HCT116 (cell line): ENCODE measurements around the gene POLE3. TPM values are rescaled to one million over a fixed set of nuclear protein-coding genes. Genes with fewer than 3 reads are reported as not detected.

ENCODE experiments used
- ATAC-seq: fragments of 200-7000 bp; cut with Tn5 transposase; 2 replicates; pipeline ENCODE4 v1.9.1; 2020; ENCODE audit warnings: mild to moderate bottlenecking, moderate library complexity
- BruUV-seq: library from RNA; stranded (reverse); fragments of 400-500 nt; replicated peaks from 2 replicates; lab custom pipeline; 2021; lab: Mats Ljungman, UMichigan
- CTCF ChIA-PET: fragments of 300-600 bp; sonication (Branson Sonifier 250); formaldehyde crosslinking; loops from one replicate; lab custom pipeline; 2021; ENCODE audit warnings: antibody characterized with exemption; lab: Charles Lee
- POLR2A ChIA-PET: fragments of 300-600, 350-600 bp; sonication (Branson Sonifier 250); formaldehyde crosslinking; loops from one replicate; lab custom pipeline; 2021; ENCODE audit warnings: antibody characterized with exemption; lab: Charles Lee
- RAD21 ChIA-PET, 2 experiments: fragments of 300-600 bp; sonication (Branson Sonifier 250); formaldehyde crosslinking; loops; one replicate each; lab custom pipeline; 2023; ENCODE audit warnings: low total read pairs in 2 of 2; ENCODE audit not compliant: uncharacterized antibody in 2 of 2, unreplicated experiment in 2 of 2, low non-redundant PET in 1 of 2; lab: Charles Lee
- DNase-seq: peaks from one replicate; pipeline ENCODE4 v3.0.0-alpha.2; 2010; ENCODE audit warnings: low read depth, low spot score
- H2AFZ ChIP-seq: fragments of 200-600 bp; shearing (Covaris generic), sonication (generic); 2 replicates; pipeline ENCODE4 v1.6.1; 2017; ENCODE audit warnings: low read depth, mixed run types, mixed read lengths, antibody characterized with exemption, low read length; ENCODE audit not compliant: poor library complexity, severe bottlenecking
- H3K27ac ChIP-seq: 2 replicates; pipeline ENCODE4 v1.5.1; 2012; ENCODE audit warnings: low read depth, low read length
- H3K27me3 ChIP-seq: fragments of 200-600 bp; sonication (generic); 2 replicates; pipeline ENCODE4 v1.6.1; 2016; ENCODE audit warnings: mixed run types, low read length, mixed read lengths; ENCODE audit not compliant: insufficient read depth
- H3K36me3 ChIP-seq, 2 experiments: fragments of 200-500 bp in 1 of 2; fragments of 200-600 bp in 1 of 2; sonication (Bioruptor generic) in 1 of 2; sonication (generic) in 1 of 2; 2 replicates each; pipeline versions ENCODE4 v1.5.1 to v1.6.1; 2014 to 2016; ENCODE audit warnings: low read length in 2 of 2, inconsistent platforms in 1 of 2, mixed read lengths in 1 of 2, mixed run types in 1 of 2; ENCODE audit not compliant: insufficient read depth in 2 of 2, control insufficient read depth in 1 of 2
- H3K4me1 ChIP-seq, 2 experiments: fragments of 200-600 bp in 1 of 2; sonication (generic) in 1 of 2; 2 replicates each; pipeline versions ENCODE4 v1.5.1 to v1.6.1; 2012 to 2017; ENCODE audit warnings: low read length in 2 of 2, inconsistent platforms in 1 of 2, mild to moderate bottlenecking in 1 of 2, mixed read lengths in 1 of 2, mixed run types in 1 of 2, moderate library complexity in 1 of 2; ENCODE audit not compliant: insufficient read depth in 2 of 2, control insufficient read depth in 1 of 2
- H3K4me2 ChIP-seq: fragments of 200-600 bp; sonication (generic); 2 replicates; pipeline ENCODE4 v1.6.1; 2017; ENCODE audit warnings: mixed run types, low read length, mixed read lengths
- H3K4me3 ChIP-seq, 2 experiments: fragments of 200-600 bp in 1 of 2; sonication (generic) in 1 of 2; replicated peaks in 1 of 2; 2 replicates each; pipeline ENCODE4 v1.5.1; 2011 to 2016; ENCODE audit warnings: low read length in 2 of 2, control low read depth in 1 of 2, low read depth in 1 of 2, mild to moderate bottlenecking in 1 of 2, mixed read lengths in 1 of 2, mixed run types in 1 of 2
- H3K79me2 ChIP-seq: fragments of 200-600 bp; sonication (generic); 2 replicates; pipeline ENCODE4 v1.6.1; 2017; ENCODE audit warnings: mild to moderate bottlenecking, mixed run types, low read length, moderate library complexity, mixed read lengths; ENCODE audit not compliant: insufficient read depth
- H3K9ac ChIP-seq: fragments of 200-600 bp; sonication (generic); 2 replicates; pipeline ENCODE4 v1.6.1; 2016; ENCODE audit warnings: low read length, mixed read lengths
- H3K9me2 ChIP-seq: fragments of 200-600 bp; sonication (generic), shearing (Covaris generic); 2 replicates; pipeline ENCODE4 v1.6.1; 2017; ENCODE audit warnings: mixed run types, mild to moderate bottlenecking, moderate library complexity; ENCODE audit not compliant: insufficient read depth
- H3K9me3 ChIP-seq, 2 experiments: fragments of 200-500 bp in 1 of 2; fragments of 200-600 bp in 1 of 2; sonication (Bioruptor generic) in 1 of 2; sonication (generic) in 1 of 2; 2 replicates each; pipeline ENCODE4 v1.6.1; 2014 to 2017; ENCODE audit warnings: low read length in 2 of 2, mixed read lengths in 2 of 2, inconsistent platforms in 1 of 2, low read depth in 1 of 2, mild to moderate bottlenecking in 1 of 2, mixed run types in 1 of 2, moderate library complexity in 1 of 2; ENCODE audit not compliant: control insufficient read depth in 1 of 2, insufficient read depth in 1 of 2
- H4K20me1 ChIP-seq: fragments of 200-600 bp; sonication (generic), shearing (Covaris generic); 2 replicates; pipeline ENCODE4 v1.6.1; 2017; ENCODE audit warnings: mixed run types, mild to moderate bottlenecking, moderate library complexity; ENCODE audit not compliant: insufficient read depth
- CEBPB ChIP-seq: IDR thresholded peaks from 2 replicates; pipeline ENCODE4 v1.6.1; 2012; ENCODE audit warnings: low read depth
- ELF1 ChIP-seq: IDR thresholded peaks from 2 replicates; pipeline ENCODE4 v1.6.1; 2012; ENCODE audit warnings: low read depth, borderline replicate concordance
- FOSL1 ChIP-seq: IDR thresholded peaks from 2 replicates; pipeline ENCODE4 v1.6.1; 2012; ENCODE audit warnings: low read depth
- JUND ChIP-seq: IDR thresholded peaks from 2 replicates; pipeline ENCODE4 v1.6.1; 2012
- POLR2A ChIP-seq: IDR thresholded peaks from 2 replicates; pipeline ENCODE4 v1.7.0; 2011; ENCODE audit warnings: borderline replicate concordance; ENCODE audit not compliant: insufficient read depth, insufficient read length; ENCODE audit errors: extremely low read depth
- RAD21 ChIP-seq: IDR thresholded peaks from 2 replicates; pipeline ENCODE4 v1.6.1; 2012; ENCODE audit warnings: low read depth, mild to moderate bottlenecking
- SIN3A ChIP-seq: IDR thresholded peaks from 2 replicates; pipeline ENCODE4 v1.6.1; 2012; ENCODE audit warnings: low read depth
- TCF7L2 ChIP-seq: IDR thresholded peaks from 2 replicates; pipeline ENCODE4 v1.7.0; 2011; ENCODE audit warnings: borderline replicate concordance, inconsistent platforms; ENCODE audit not compliant: insufficient read depth, insufficient read length; ENCODE audit errors: extremely low read depth
- ZFX ChIP-seq: fragments of 450-650 bp; IDR thresholded peaks from 2 replicates; pipeline ENCODE4 v1.6.1; 2017
- ZNF274 ChIP-seq: fragments of 200-500 bp; sonication (Bioruptor generic); IDR thresholded peaks from 2 replicates; pipeline ENCODE4 v1.6.1; 2014; ENCODE audit warnings: mild to moderate bottlenecking, low read depth, low read length, inconsistent platforms
- intact Hi-C: fragments of 100-400 bp; cut with micrococcal nuclease; formaldehyde crosslinking; loops from 2 replicates; pipeline ENCODE4 v1.10.0; 2022
- total RNA-seq: library from RNA; stranded (reverse); gene quantifications from one replicate; pipeline ENCODE4 v1.2.1, GENCODE V29; 2021; ENCODE audit not compliant: unreplicated experiment
- TF ChIP-seq, protein P1 (sequence below), 3 experiments: fragments of 200-600 bp in 1 of 3; sonication (generic) in 1 of 3; IDR thresholded peaks in 2 of 3; conservative IDR thresholded peaks in 1 of 3; 2 replicates each; pipeline ENCODE4 v1.5.1; 2012 to 2017; ENCODE audit warnings: low read depth in 2 of 3, low read length in 2 of 3, antibody characterized with exemption in 1 of 3, borderline replicate concordance in 1 of 3, control low read depth in 1 of 3, mild to moderate bottlenecking in 1 of 3, mixed read lengths in 1 of 3, mixed run types in 1 of 3, moderate library complexity in 1 of 3; ENCODE audit not compliant: insufficient read depth in 1 of 3
- TF ChIP-seq, protein P2 (sequence below): IDR thresholded peaks from 2 replicates; pipeline ENCODE4 v1.6.1; 2012; ENCODE audit warnings: low read depth
- TF ChIP-seq, protein P3 (sequence below): IDR thresholded peaks from 2 replicates; pipeline ENCODE4 v1.6.1; 2011; ENCODE audit warnings: mild to moderate bottlenecking, low read length, moderate library complexity; ENCODE audit not compliant: insufficient replicate concordance; ENCODE audit errors: extremely low read depth

POLE3 gene
- total RNA-seq, 1 experiment from 2014 or later: 65.1 TPM

DNA sequence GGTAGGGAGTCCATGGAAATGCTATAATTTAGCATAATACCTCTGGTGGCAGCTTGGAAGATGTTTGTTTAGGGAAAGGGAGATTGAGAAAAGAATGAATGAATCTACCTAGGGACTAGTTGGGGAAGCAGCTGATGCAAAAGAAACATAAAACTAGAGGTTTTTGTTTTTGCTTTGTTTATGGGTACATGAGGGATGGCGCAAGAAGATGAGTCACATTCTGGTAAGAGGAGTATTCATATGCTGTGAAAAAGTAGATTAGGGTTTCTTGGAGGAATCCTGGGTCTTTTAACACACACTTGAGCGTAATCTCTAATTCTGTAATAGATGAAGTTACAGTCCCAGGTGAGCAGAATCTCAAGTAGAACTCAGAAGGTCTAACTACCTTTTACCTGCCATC is 17.2 kb upstream of the POLE3 start:
- RAD21 ChIA-PET: no interaction called here
- Histone ChIP-seq H3K36me3 (no peaks in the 10 kb centered on the region), H3K27me3 (no peaks in the 10 kb centered on the region; the same call in 1 of the 2 replicates), H2AFZ (no peak overlapping the region), H3K9me3 (no peaks in the 10 kb centered on the region)
- intact Hi-C loops: no loop called here
- TF ChIP-seq FOSL1 (no peak), CEBPB (peak; percentile 33; the same call in 1 of the 2 replicates), TCF7L2 (no peak), ELF1 (no peak), ZNF274 (no peak)
- TF ChIP-seq, protein P1, sequence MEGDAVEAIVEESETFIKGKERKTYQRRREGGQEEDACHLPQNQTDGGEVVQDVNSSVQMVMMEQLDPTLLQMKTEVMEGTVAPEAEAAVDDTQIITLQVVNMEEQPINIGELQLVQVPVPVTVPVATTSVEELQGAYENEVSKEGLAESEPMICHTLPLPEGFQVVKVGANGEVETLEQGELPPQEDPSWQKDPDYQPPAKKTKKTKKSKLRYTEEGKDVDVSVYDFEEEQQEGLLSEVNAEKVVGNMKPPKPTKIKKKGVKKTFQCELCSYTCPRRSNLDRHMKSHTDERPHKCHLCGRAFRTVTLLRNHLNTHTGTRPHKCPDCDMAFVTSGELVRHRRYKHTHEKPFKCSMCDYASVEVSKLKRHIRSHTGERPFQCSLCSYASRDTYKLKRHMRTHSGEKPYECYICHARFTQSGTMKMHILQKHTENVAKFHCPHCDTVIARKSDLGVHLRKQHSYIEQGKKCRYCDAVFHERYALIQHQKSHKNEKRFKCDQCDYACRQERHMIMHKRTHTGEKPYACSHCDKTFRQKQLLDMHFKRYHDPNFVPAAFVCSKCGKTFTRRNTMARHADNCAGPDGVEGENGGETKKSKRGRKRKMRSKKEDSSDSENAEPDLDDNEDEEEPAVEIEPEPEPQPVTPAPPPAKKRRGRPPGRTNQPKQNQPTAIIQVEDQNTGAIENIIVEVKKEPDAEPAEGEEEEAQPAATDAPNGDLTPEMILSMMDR (IDR thresholded peaks at IDR 0.05 in 2 of 3, conservative IDR thresholded peaks at IDR 0.05 in 1 of 3; ENCODE audit: borderline replicate concordance in 1 of 3, insufficient read depth in 1 of 3, low read depth in 2 of 3, low read length in 2 of 3): no peak
- TF ChIP-seq, all 23 proteins: peak for 1
- Histone ChIP-seq H3K9me2 (no peaks in the 10 kb centered on the region), H3K4me2 (no peak overlapping the region), H3K27ac (no peak overlapping the region), H3K9ac (no peak overlapping the region), H4K20me1 (no peaks in the 10 kb centered on the region), H3K4me3 (no peak overlapping the region), H3K4me1 (no peaks in the 10 kb centered on the region), H3K79me2 (no peaks in the 10 kb centered on the region)
- ATAC-seq: no peak
- no TSS peak for BruUV-seq
- DNase-seq: no peak
- CTCF ChIA-PET: no interaction called here
- POLR2A ChIA-PET: no interaction called here

DNA sequence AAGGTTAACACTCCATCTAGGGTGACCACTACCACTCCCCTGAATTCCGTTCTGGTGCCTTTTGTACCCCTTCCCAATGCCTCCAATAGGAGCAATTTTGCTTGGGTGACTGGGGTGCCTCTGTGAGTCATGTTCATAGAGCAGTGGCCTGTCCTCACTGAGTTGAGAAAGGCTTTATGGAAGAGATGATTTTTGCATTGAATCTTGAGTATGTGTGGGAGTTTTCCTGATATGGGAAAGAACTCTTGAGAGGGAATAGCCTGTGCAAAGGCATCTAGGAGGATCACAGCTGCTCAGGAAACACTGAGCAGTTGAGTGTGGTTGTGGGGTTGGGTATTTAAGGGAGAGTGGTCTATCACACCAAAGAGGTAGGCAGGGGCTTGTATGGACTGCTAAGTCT is 16.2 kb upstream of the POLE3 start:
- intact Hi-C loops: no loop called here
- no peak for TF ChIP-seq JUND
- TF ChIP-seq TCF7L2: no peak
- no peak for TF ChIP-seq ZFX
- no peak for TF ChIP-seq SIN3A
- no peak for TF ChIP-seq POLR2A
- TF ChIP-seq, protein P2, sequence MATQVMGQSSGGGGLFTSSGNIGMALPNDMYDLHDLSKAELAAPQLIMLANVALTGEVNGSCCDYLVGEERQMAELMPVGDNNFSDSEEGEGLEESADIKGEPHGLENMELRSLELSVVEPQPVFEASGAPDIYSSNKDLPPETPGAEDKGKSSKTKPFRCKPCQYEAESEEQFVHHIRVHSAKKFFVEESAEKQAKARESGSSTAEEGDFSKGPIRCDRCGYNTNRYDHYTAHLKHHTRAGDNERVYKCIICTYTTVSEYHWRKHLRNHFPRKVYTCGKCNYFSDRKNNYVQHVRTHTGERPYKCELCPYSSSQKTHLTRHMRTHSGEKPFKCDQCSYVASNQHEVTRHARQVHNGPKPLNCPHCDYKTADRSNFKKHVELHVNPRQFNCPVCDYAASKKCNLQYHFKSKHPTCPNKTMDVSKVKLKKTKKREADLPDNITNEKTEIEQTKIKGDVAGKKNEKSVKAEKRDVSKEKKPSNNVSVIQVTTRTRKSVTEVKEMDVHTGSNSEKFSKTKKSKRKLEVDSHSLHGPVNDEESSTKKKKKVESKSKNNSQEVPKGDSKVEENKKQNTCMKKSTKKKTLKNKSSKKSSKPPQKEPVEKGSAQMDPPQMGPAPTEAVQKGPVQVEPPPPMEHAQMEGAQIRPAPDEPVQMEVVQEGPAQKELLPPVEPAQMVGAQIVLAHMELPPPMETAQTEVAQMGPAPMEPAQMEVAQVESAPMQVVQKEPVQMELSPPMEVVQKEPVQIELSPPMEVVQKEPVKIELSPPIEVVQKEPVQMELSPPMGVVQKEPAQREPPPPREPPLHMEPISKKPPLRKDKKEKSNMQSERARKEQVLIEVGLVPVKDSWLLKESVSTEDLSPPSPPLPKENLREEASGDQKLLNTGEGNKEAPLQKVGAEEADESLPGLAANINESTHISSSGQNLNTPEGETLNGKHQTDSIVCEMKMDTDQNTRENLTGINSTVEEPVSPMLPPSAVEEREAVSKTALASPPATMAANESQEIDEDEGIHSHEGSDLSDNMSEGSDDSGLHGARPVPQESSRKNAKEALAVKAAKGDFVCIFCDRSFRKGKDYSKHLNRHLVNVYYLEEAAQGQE: no peak
- no peak for TF ChIP-seq RAD21
- TF ChIP-seq, protein P3, sequence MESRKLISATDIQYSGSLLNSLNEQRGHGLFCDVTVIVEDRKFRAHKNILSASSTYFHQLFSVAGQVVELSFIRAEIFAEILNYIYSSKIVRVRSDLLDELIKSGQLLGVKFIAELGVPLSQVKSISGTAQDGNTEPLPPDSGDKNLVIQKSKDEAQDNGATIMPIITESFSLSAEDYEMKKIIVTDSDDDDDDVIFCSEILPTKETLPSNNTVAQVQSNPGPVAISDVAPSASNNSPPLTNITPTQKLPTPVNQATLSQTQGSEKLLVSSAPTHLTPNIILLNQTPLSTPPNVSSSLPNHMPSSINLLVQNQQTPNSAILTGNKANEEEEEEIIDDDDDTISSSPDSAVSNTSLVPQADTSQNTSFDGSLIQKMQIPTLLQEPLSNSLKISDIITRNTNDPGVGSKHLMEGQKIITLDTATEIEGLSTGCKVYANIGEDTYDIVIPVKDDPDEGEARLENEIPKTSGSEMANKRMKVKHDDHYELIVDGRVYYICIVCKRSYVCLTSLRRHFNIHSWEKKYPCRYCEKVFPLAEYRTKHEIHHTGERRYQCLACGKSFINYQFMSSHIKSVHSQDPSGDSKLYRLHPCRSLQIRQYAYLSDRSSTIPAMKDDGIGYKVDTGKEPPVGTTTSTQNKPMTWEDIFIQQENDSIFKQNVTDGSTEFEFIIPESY: no peak
- Histone ChIP-seq H3K9me3 (no peaks in the 10 kb centered on the region), H3K9ac (no peak overlapping the region), H3K27ac (no peak overlapping the region), H3K27me3 (no peaks in the 10 kb centered on the region; the same call in 1 of the 2 replicates), H3K4me2 (no peak overlapping the region), H3K4me1 (no peaks in the 10 kb centered on the region), H3K36me3 (no peaks in the 10 kb centered on the region), H3K79me2 (no peaks in the 10 kb centered on the region), H3K9me2 (no peaks in the 10 kb centered on the region), H4K20me1 (no peaks in the 10 kb centered on the region), H3K4me3 (no peak overlapping the region), H2AFZ (no peak overlapping the region)
- DNase-seq (no peak), ATAC-seq (no peak)
- ChIA-PET POLR2A (no interaction called here), RAD21 (no interaction called here), CTCF (no interaction called here)
- no TSS peak for BruUV-seq
